DND-41 (cell line): ENCODE data around the gene FAM120AOS.

Experiments used
- ATAC-seq: fragments of 200-7000 bp; cut with Tn5 transposase; 3 replicates; pipeline ENCODE4 v1.9.1; 2021; ENCODE audit warnings: low read depth; ENCODE audit not compliant: insufficient read depth
- DNase-seq: peaks from one replicate; pipeline ENCODE4 v3.0.0-alpha.2; 2020
- H2AFZ ChIP-seq: 2 replicates; pipeline ENCODE4 v1.6.0; 2012; ENCODE audit warnings: low read depth, low read length
- H3K27ac ChIP-seq: 2 replicates; pipeline ENCODE4 v1.5.1; 2012; ENCODE audit warnings: low read length, inconsistent platforms
- H3K27me3 ChIP-seq: fragments of 200-600 bp; sonication (generic); 2 replicates; pipeline ENCODE4 v1.6.0; 2012; ENCODE audit warnings: low read length, mild to moderate bottlenecking, inconsistent platforms; ENCODE audit not compliant: insufficient read depth, poor library complexity
- H3K36me3 ChIP-seq: 2 replicates; pipeline ENCODE4 v1.5.1; 2012; ENCODE audit warnings: low read length, inconsistent platforms; ENCODE audit not compliant: insufficient read depth
- H3K4me1 ChIP-seq: 2 replicates; pipeline ENCODE4 v1.5.1; 2012; ENCODE audit warnings: mild to moderate bottlenecking, low read length; ENCODE audit not compliant: insufficient read depth
- H3K4me2 ChIP-seq: 2 replicates; pipeline ENCODE4 v1.6.0; 2012; ENCODE audit warnings: mild to moderate bottlenecking, moderate library complexity, low read length, inconsistent platforms; ENCODE audit not compliant: insufficient read depth
- H3K4me3 ChIP-seq, 2 experiments: fragments of 200-600 bp in 1 of 2; shearing (Covaris generic) in 1 of 2; 2 replicates each; pipeline ENCODE4 v1.5.1; 2012 to 2016; ENCODE audit warnings: inconsistent platforms in 2 of 2, low read length in 2 of 2, mild to moderate bottlenecking in 2 of 2, low read depth in 1 of 2, moderate library complexity in 1 of 2
- H3K79me2 ChIP-seq: 2 replicates; pipeline ENCODE4 v1.6.0; 2012; ENCODE audit warnings: low read length, inconsistent platforms; ENCODE audit not compliant: insufficient read depth
- H3K9ac ChIP-seq: 2 replicates; pipeline ENCODE4 v1.6.0; 2012; ENCODE audit warnings: low read depth, mild to moderate bottlenecking, inconsistent platforms, low read length, moderate library complexity
- H3K9me3 ChIP-seq: 2 replicates; pipeline ENCODE4 v1.5.1; 2012; ENCODE audit warnings: low read length, moderate library complexity, mild to moderate bottlenecking, inconsistent platforms; ENCODE audit not compliant: insufficient read depth, severe bottlenecking
- H4K20me1 ChIP-seq: 2 replicates; pipeline ENCODE4 v1.6.0; 2012; ENCODE audit warnings: low read length; ENCODE audit not compliant: insufficient read depth
- EZH2 ChIP-seq: IDR thresholded peaks from 3 replicates; pipeline ENCODE4 v1.6.1; 2012; ENCODE audit warnings: borderline replicate concordance, low read depth, mild to moderate bottlenecking, moderate library complexity, low read length, inconsistent platforms; ENCODE audit not compliant: severe bottlenecking
- TF ChIP-seq, protein P1 (sequence below): IDR thresholded peaks from 2 replicates; pipeline ENCODE4 v1.5.1; 2012; ENCODE audit warnings: borderline replicate concordance, low read length, moderate library complexity, mild to moderate bottlenecking; ENCODE audit not compliant: poor library complexity, severe bottlenecking; ENCODE audit errors: extremely low read depth

FAM120AOS gene

DNA sequence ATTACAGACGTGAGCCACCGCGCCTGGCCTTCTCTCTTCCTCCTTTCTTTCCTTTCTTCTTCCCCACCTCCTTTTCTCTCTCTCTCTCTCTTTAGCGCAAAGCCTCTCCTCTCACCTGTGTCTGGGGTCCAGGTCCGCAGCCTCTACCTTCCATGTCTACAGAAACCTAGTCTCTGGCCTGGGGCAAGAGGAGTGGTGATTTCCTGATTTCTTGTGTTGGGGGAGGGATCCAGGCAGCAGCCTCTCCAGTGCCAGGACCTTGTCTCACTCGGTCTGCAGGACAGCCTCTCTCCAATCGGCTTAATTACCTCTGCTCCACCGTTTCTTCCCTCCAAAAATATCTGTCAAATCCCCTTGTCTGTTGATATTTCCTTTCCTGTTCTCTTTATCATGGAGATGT, 18.0 kb downstream of the FAM120AOS start:
- Histone ChIP-seq H3K27me3 (no peaks in the 10 kb centered on the region), H3K79me2 (no peaks in the 10 kb centered on the region), H3K4me3 (no peak overlapping the region), H3K27ac (no peak overlapping the region), H3K9ac (no peak overlapping the region), H3K9me3 (no peaks in the 10 kb centered on the region), H2AFZ (no peak overlapping the region), H3K4me2 (no peak overlapping the region), H4K20me1 (no peaks in the 10 kb centered on the region), H3K36me3 (no peaks in the 10 kb centered on the region), H3K4me1 (no peaks in the 10 kb centered on the region)
- no peak for ATAC-seq
- no peak for DNase-seq
- no peak for TF ChIP-seq EZH2
- TF ChIP-seq, protein P1, sequence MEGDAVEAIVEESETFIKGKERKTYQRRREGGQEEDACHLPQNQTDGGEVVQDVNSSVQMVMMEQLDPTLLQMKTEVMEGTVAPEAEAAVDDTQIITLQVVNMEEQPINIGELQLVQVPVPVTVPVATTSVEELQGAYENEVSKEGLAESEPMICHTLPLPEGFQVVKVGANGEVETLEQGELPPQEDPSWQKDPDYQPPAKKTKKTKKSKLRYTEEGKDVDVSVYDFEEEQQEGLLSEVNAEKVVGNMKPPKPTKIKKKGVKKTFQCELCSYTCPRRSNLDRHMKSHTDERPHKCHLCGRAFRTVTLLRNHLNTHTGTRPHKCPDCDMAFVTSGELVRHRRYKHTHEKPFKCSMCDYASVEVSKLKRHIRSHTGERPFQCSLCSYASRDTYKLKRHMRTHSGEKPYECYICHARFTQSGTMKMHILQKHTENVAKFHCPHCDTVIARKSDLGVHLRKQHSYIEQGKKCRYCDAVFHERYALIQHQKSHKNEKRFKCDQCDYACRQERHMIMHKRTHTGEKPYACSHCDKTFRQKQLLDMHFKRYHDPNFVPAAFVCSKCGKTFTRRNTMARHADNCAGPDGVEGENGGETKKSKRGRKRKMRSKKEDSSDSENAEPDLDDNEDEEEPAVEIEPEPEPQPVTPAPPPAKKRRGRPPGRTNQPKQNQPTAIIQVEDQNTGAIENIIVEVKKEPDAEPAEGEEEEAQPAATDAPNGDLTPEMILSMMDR, result no peak

DNA sequence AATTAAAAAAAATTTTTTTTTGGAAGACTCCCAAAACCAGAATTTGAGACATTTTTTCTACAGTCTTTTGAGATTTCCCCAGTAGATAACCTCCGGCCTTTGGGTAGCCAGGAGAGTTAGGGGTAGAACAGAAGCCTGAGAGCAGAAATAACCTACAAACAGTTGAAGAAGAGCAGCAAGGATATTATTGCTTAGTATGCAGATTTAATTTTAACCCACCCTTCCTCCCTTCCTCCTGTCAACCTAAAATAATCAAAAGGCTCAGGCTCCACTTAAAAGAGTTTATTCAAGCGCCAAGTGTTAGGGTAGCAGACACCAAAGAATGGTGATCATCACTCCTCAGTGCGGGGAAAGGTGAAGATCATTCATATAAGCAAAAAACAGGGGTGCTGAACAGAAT, 19.3 kb downstream of the FAM120AOS start:
- H3K9me3 ChIP-seq, result no peaks in the 10 kb centered on the region
- no peak overlapping the region for H2AFZ ChIP-seq
- no peak overlapping the region for H3K27ac ChIP-seq
- no peaks in the 10 kb centered on the region for H3K36me3 ChIP-seq
- H3K4me3 ChIP-seq, result no peak overlapping the region
- H3K79me2 ChIP-seq, result no peaks in the 10 kb centered on the region
- no peaks in the 10 kb centered on the region for H4K20me1 ChIP-seq
- no peak overlapping the region for H3K9ac ChIP-seq
- no peak for ATAC-seq
- no peaks in the 10 kb centered on the region for H3K27me3 ChIP-seq
- no peak overlapping the region for H3K4me2 ChIP-seq
- no peak for DNase-seq
- H3K4me1 ChIP-seq, result no peaks in the 10 kb centered on the region
- no peak for TF ChIP-seq EZH2
- TF ChIP-seq, protein P1, result no peak

DNA sequence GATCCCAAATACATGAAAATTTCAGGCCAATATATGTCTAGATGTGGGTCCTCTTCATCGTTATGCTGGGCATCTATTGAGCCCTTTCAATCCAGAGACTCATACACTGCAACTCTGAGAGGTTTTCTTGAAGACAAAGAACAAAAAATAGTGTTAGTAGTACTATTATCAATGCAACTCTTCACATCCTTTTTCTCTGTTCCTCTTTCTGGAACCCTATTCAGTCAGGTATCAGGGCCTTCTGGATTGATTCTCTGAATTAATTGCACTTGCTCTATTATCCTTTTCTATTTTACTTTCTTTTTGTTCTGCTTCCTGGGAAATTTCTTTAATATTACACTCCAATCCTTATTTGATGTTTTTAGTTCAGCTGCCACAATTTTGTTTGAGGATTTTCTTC, 20.4 kb downstream of the FAM120AOS start:
- no peak for TF ChIP-seq EZH2
- TF ChIP-seq, protein P1, result no peak
- no peaks in the 10 kb centered on the region for H3K9me3 ChIP-seq
- no peak overlapping the region for H3K4me3 ChIP-seq

More for the DNA sequence above, 20.4 kb downstream of the FAM120AOS start:
- Histone ChIP-seq H3K4me2 (no peak overlapping the region), H3K36me3 (no peaks in the 10 kb centered on the region), H2AFZ (no peak overlapping the region), H3K4me1 (no peaks in the 10 kb centered on the region), H3K27ac (no peak overlapping the region), H3K79me2 (no peaks in the 10 kb centered on the region), H3K27me3 (peaks cover under 1% of the 10 kb centered on the region), H4K20me1 (no peaks in the 10 kb centered on the region), H3K9ac (no peak overlapping the region)
- no peak for ATAC-seq
- DNase-seq, result no peak
